HK-2 (cell line): ENCODE data around the gene FAM83D.

Source experiments
- DNase-seq: peaks from one replicate; pipeline ENCODE4 v3.0.0-alpha.2; 2018; ENCODE audit not compliant: unreplicated experiment

FAM83D gene

GRCh38 chr20:38894091-38894847, 31.9 kb upstream of the FAM83D start:
- DNase-seq = no peak

DNA sequence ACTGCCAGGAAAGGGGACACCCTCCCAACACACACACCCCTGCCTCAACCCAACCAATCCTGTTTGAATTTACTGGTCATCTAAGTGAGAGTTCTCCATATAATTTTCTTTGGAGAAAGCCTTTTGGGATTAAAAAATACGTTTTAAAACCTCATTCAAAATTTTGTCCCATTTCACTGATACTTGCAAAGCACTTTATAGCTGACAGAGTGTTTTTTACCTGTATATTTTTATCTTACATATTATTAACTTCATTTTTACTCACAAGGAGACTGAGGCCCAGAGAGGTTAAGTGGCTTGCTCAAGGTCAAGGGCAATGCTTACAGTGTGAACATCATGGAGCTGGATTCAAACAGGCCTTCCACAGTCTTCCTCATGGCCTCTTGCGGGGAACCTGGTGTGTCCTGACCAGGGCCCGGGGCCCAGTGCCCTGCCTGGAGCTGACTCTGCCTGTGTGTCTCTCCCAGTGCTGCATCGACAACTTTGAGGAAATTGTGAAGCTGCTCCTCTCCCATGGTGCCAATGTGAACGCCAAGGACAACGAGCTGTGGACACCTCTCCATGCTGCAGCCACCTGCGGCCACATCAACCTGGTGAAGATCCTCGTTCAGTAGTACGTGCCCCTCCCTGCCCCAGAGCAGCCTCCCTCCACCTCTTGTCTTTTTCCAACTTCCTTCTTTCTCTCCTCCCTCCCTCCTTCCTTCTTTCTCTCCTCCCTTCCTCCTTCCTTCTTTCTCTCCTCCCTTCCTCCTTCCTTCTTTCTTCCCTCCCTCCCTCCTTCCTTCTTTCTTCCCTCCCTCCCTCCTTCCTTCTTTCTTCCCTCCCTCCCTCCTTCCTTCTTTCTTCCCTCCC, 30.9 kb upstream of the FAM83D start:
- DNase-seq = no peak

DNA sequence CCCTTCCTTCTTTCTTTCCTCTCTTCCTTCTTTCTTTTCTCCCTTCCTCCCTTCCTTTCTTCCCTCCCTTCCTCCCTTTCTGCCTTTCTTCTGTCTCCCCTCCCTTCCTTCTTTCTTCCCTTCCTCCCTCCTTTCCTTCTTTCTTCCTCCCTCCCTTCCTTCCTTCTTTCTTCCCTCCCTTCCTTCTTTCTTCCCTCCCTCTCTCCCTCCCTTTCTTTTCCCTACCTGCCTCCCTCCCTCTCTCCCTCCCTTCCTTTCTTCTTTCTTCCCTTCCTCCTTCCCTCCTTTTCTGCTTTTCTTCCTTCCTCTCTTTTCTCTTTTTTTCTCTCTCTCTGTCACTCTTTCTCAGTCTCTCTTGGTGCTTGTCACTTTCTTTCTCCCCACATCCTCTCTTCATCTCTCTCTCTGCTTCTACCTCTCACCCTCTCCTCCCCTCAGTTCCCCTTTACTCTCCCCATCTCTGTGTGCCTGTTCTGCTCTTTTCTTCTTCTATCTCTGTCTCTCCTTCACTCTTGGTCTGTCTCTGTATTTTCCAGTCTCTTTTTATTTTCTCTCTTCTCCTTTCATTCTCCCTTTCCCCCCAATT, 30.1 kb upstream of the FAM83D start:
- DNase-seq = no peak

- DNase-seq = no peak
Measured at GRCh38 chr20:38897267-38897666, 28.9 kb upstream of the FAM83D start.

DNA sequence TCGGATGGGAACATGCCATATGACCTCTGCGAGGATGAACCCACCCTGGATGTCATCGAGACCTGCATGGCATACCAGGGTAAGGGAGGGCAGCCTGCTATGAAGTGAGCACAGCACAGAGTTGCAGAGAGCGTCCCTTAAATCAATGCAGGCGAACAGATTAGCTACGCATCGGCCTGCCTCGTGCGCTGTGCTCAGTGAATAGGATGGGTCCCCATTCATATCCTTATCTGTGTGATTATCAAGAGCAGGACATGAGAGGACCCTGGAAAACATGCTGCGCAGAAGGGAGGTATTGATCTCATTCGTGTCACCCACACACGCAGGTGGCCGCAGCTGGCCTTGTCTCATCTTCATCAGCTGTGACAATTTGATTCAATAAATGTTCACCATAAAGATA, 25.6 kb upstream of the FAM83D start:
- DNase-seq = no peak

DNA sequence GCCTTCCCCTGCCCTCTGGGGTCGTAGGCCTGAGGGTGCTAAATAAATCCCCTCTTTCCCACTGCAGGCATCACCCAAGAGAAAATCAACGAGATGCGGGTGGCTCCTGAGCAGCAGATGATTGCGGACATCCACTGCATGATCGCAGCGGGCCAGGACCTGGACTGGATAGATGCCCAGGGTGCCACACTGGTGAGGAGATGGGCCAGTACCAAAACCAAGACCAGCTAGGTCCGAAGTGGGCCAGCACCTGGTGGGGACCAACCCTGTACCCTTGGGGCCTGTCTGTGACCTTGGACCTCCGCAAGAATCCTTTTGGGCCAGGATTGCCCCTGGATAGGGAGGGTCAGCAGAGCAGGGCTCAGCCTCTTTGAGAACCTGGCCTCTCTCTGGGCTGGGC, 23.6 kb upstream of the FAM83D start:
- DNase-seq = no peak

GRCh38 chr20:38903335-38903734, 22.9 kb upstream of the FAM83D start:
- DNase-seq = no peak

GRCh38 chr20:38905375-38905774, 20.8 kb upstream of the FAM83D start:
- no peak for DNase-seq

GRCh38 chr20:38907918-38908677, 18.1 kb upstream of the FAM83D start:
- no peak for DNase-seq

DNA sequence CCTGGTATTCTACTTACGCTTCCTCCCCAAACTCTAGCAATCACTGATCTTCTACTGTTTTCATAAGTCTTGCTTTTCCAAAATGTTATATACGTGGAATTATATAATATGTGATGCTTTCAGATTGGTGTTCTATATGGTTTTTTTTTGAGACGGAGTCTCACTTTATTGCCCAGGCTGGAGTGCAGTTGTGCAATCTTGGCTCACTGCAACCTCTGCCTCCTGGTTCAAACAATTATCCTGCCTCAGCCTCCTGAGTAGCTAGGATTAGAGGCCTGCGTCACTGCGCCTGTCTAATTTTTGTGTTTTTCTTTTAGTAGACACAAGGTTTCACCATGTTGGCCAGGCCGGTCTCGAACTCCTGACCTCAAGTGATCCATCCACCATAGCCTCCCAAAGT, 10.9 kb upstream of the FAM83D start:
- DNase-seq = no peak

DNA sequence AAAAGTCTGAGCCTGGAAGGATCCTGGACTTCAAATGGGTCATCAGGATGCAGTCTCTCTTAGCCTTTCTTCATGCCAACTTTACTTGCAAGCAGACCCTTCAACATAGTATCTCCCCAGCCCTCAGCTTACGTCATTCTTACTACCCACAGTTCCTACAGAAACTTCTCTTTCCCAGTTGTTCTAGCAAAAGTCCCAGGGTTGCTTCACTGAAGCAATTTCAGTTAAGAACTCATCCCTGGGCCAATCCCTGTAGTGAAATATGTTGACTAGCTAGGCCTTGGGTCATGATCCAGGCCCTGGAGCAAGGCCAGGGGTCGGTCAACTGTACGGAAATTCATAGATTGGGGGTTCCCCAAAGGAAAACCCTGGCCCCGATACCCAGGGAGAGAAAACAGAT, 8.6 kb upstream of the FAM83D start:
- DNase-seq = no peak

DNA sequence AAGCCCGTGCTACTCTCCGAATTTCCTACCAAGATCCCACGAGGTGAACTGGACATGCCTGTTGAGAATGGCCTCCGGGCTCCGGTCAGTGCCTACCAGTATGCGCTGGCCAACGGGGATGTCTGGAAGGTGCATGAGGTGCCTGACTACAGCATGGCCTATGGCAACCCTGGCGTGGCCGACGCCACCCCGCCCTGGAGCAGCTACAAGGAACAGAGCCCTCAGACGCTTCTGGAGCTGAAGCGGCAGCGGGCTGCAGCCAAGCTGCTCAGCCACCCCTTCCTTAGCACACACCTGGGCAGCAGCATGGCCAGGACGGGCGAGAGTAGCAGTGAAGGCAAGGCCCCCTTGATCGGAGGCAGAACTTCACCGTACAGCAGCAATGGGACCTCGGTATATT, 8.0 kb upstream of the FAM83D start:
- DNase-seq = no peak

DNA sequence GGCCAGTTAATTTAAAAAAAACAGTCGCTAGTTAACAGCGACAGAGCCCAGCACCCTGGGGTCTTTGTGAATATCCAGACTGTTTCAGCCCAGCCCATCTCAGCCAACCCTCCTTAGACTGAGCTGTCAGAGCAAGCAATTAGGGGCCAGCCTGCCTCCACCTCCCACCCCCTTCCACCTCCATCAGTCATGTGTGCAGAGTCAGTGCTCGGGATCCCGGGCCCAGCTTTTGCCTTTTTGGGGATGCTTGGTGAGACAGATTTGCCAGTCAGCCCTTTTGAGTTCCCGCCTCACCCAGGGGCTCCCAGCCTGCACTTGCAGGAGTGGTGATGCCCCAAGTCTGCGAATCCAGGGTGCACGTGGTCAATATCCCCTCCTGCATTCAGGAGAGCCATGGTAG, 6.5 kb upstream of the FAM83D start:
- DNase-seq = no peak

DNA sequence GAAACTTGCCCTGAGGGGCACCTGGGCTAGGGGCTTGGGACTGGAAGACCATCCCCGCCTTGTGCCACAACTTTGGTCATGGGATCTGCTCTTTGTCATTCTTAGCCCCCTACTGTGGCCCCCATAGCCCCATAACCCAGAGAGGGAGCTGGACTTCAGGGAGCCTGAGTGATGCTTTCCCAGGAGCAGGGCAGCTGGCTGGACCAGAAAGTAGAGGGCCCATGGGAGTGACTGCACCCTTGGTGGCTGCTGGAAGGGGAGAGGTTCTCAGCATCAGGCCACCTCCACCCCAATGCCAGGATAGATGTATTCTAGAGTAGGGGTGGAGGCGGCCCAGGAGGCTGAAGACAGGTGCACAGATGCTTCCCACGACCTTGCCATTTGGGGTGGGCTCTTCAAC, 5.8 kb upstream of the FAM83D start:
- DNase-seq = no peak

GRCh38 chr20:38920851-38921250, 5.4 kb upstream of the FAM83D start:
- no peak for DNase-seq

DNA sequence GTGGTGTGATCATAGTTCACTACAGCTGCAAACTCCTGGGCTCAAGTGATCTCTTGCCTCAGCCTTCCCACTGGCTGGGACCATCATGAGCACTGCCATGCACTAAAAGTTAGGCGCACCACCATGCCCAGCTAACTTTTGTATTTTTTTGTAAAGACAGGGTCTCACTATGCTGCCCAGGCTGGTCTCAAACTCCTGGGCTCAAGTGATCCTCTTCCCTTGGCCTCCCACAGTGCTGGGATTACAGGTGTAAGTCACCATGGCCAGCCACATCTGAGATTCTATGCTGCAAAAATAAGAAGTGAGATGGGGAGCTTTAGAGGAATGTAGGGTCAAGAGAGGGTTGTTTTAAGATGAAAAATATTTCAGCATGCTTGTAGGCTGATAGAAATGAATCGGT, 1.5 kb upstream of the FAM83D start:
- no peak for DNase-seq

DNA sequence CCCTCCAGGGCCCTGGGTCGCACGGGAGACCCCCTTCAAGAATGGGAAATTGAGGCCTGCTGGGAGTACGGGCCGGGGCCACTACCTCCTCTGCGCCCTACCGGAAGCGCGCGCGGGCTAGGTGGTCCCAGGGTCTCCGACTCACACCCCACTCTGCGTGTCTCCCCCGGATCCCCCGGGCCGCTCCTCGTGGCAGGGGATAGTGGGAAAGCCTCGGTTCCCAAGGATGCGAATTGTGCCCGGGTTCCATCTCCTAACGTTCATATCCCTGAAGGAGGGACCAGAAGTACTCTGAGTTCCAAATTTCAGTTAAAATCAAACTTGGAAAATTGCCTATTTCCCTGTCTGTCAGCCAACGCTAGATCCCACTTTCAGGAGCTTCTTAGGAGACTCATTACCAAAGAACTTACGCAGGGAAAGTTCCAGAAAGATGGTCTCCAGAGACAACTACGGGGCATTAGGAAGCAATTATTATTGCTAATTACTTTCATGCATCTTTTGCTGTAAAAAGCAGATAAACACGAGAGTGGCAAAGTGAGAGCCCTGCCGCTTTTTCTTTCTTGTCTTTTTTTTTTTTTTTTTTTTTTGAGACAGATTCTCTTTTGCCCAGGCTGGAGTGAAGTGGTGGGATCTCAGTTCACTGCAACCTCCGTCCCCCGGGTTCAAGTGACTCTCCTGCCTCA, 858 bp downstream of the FAM83D start:
- no peak for DNase-seq

- peak; percentile 21 for DNase-seq
Measured at GRCh38 chr20:38927902-38928578, 1.8 kb downstream of the FAM83D start.

DNA sequence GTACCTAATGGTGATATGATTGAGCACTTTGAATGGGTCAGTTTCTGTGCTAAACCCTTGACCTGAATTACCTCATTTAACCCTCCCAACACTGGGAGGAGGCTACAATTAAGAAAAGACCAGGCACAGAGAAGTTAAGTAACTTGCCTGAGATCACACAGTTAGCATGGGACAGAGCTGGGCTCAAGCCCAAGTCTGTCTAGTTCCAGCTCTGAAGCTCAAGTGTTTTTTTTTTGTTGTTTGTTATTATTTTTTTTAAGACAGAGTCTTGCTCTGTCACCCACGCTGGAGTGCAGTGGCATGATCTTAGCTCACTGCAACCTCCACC, 4.0 kb downstream of the FAM83D start:
- DNase-seq = no peak

- DNase-seq = no peak
Measured at GRCh38 chr20:38931984-38932383, 5.8 kb downstream of the FAM83D start.

GRCh38 chr20:38932457-38933120, 6.4 kb downstream of the FAM83D start:
- no peak for DNase-seq
